ENCODE measurements around the gene FAM222A.

Gene FAM222A

GRCh38 chr12:109760930-109761921, 47.6 kb downstream of the FAM222A start:
- Histone ChIP-seq H3K4me3 (ENCODE audit: low read length) (no peak overlapping the region), H3K9ac (ENCODE audit: low read depth, low read length) (no peak overlapping the region), H3K9me3 (replicated peaks; ENCODE audit: low read length) (peaks cover 10% of the 10 kb centered on the region), H3K27me3 (ENCODE audit: control insufficient read depth, insufficient read depth, low read length) (peaks cover 24% of the 10 kb centered on the region), H3K4me1 (ENCODE audit: control insufficient read depth, insufficient read depth, low read length) (no peaks in the 10 kb centered on the region), H3K36me3 (ENCODE audit: insufficient read depth, low read length) (no peaks in the 10 kb centered on the region), H3K4me2 (ENCODE audit: low read length) (no peak overlapping the region)

DNA sequence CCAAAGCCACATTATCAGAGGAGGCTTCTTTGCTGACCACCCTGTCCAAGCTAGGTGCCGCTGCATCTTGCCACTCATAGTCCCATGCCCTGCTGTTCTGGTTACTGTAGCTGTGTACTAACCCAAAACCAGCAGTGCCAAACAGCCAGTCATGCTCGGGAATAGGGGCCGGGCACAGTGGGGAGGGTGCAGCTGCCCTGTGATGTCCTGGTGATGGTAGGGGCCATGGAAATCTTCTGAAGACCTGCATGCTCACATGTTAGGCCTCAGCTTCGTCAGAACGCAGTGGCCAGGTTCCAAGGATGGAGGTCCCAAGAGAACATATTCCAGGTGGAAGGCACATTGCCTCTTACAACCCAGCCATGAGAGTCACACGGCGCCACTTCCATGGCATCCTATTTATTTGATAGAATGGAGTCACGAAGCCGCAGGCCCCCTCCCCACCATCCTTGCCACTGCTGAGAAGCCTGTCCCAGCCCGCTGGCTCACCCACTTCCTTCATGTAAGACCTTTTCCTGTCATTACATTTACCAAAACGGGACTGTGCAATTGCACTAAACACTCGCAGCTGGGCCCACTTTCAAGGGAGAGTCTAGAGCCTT, 48.5 kb downstream of the FAM222A start:
- Histone ChIP-seq H3K9me3 (replicated peaks; ENCODE audit: low read length) (peaks cover 2% of the 10 kb centered on the region), H3K27me3 (ENCODE audit: control insufficient read depth, insufficient read depth, low read length) (peaks cover 28% of the 10 kb centered on the region), H3K4me2 (ENCODE audit: low read length) (no peak overlapping the region), H3K9ac (ENCODE audit: low read depth, low read length) (no peak overlapping the region), H3K36me3 (ENCODE audit: insufficient read depth, low read length) (no peaks in the 10 kb centered on the region), H3K4me3 (ENCODE audit: low read length) (no peak overlapping the region), H3K4me1 (ENCODE audit: control insufficient read depth, insufficient read depth, low read length) (no peaks in the 10 kb centered on the region)

DNA sequence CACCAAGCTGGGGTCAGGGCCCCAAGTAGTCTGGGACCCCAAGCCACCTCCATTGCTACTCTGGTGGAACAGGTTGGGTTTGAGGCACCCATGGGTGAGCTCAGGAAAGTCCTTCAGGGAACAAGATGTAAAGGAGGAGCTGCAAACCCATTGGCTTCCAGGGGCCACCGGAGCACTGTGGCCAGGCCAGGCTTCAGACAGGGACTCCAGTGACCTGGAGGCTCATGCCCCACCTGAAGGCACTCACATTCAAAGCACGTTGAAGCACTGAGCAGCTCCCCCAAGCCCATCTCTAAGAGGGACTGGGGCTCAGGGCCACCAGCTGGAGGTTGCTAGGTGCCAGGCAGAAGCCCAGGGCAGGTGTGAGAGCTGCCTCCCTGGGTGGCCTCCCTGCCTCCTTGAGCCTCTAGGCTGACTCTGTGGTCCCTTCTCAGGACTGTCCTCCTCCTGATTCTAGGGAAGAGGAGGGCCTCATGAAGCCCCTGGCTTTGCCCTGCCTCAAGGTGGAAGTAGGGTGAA, 49.1 kb downstream of the FAM222A start:
- H3K36me3 ChIP-seq (ENCODE audit: insufficient read depth, low read length), result no peaks in the 10 kb centered on the region
- no peak overlapping the region for H3K4me3 ChIP-seq (ENCODE audit: low read length)
- H3K4me2 ChIP-seq (ENCODE audit: low read length), result no peak overlapping the region
- no peak overlapping the region for H3K9ac ChIP-seq (ENCODE audit: low read depth, low read length)
- H3K9me3 ChIP-seq (replicated peaks; ENCODE audit: low read length), result no peaks in the 10 kb centered on the region
- H3K4me1 ChIP-seq (ENCODE audit: control insufficient read depth, insufficient read depth, low read length), result no peaks in the 10 kb centered on the region
- peaks cover 28% of the 10 kb centered on the region for H3K27me3 ChIP-seq (ENCODE audit: control insufficient read depth, insufficient read depth, low read length)

GRCh38 chr12:109763201-109763841, 49.7 kb downstream of the FAM222A start:
- Histone ChIP-seq H3K36me3 (ENCODE audit: insufficient read depth, low read length) (no peaks in the 10 kb centered on the region), H3K4me1 (ENCODE audit: control insufficient read depth, insufficient read depth, low read length) (no peaks in the 10 kb centered on the region), H3K4me2 (ENCODE audit: low read length) (no peak overlapping the region)

GRCh38 chr12:109764123-109764522, 50.5 kb downstream of the FAM222A start:
- no peaks in the 10 kb centered on the region for H3K36me3 ChIP-seq (ENCODE audit: insufficient read depth, low read length)
- H3K27me3 ChIP-seq (ENCODE audit: control insufficient read depth, insufficient read depth, low read length), result peaks cover 22% of the 10 kb centered on the region
- H3K9ac ChIP-seq (ENCODE audit: low read depth, low read length), result no peak overlapping the region
- no peak overlapping the region for H3K4me2 ChIP-seq (ENCODE audit: low read length)
- H3K9me3 ChIP-seq (replicated peaks; ENCODE audit: low read length), result no peaks in the 10 kb centered on the region
- H3K4me3 ChIP-seq (ENCODE audit: low read length), result no peak overlapping the region
- H3K4me1 ChIP-seq (ENCODE audit: control insufficient read depth, insufficient read depth, low read length), result no peaks in the 10 kb centered on the region

More at GRCh38 chr12:109763201-109763841, 49.7 kb downstream of the FAM222A start:
- Histone ChIP-seq H3K9ac (ENCODE audit: low read depth, low read length) (no peak overlapping the region), H3K27me3 (ENCODE audit: control insufficient read depth, insufficient read depth, low read length) (peaks cover 28% of the 10 kb centered on the region), H3K4me3 (ENCODE audit: low read length) (no peak overlapping the region), H3K9me3 (replicated peaks; ENCODE audit: low read length) (no peaks in the 10 kb centered on the region)

DNA sequence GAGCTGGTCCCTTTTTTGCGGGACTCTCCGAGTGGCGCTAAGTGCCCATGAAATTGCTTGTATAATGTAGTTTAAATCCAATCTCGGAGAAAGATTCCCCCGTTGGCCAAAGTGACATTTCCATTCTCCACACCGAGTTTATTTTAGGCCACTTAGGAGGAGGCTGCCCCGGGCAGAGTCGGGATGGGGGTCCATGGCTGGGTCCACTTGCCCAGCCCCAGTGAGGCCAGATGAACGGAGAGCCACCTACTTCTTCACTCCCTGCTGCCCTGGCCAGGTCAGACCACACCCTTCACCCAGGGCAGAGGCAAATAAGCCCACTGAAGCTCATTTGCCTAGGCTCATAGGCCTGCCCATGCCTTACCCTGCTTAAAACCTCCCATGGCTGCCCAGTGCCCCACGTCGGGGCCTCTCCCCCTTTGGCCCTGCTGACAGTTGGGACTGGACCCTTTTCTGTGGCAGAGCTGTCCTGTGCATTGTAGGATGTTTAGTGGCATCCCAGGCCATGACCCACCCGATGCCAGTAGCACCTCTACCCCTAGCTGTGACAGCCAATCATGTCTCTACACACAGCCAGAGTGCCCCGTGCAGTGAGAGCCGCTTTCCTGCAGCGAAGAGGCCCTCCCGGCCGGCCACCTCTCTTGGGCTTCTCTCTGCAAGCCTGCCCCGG, 51.3 kb downstream of the FAM222A start:
- H3K27me3 ChIP-seq (ENCODE audit: control insufficient read depth, insufficient read depth, low read length), result peaks cover 18% of the 10 kb centered on the region

DNA sequence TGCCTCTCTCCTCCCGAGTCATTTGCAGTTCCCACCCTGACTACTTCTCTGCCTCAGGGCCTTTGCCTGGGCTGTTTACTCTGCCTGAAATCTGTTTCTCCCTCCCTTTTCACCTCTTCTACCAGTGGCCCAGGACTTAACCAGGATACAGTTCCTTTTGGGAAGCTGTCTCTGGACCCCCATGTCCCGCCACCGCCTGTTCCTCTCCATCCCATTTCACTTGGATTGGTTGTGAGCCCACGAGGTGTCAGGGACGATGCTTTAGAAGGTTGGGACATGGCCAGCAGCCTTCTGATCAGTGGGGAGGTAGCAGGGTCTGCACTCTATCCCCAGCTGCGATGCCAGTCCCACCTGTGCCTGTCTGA, 51.8 kb downstream of the FAM222A start:
- no peaks in the 10 kb centered on the region for H3K9me3 ChIP-seq (replicated peaks; ENCODE audit: low read length)
- no peak overlapping the region for H3K4me2 ChIP-seq (ENCODE audit: low read length)
- H3K9ac ChIP-seq (ENCODE audit: low read depth, low read length), result no peak overlapping the region
- H3K4me1 ChIP-seq (ENCODE audit: control insufficient read depth, insufficient read depth, low read length), result no peaks in the 10 kb centered on the region
- no peak overlapping the region for H3K4me3 ChIP-seq (ENCODE audit: low read length)
- peaks cover 18% of the 10 kb centered on the region for H3K27me3 ChIP-seq (ENCODE audit: control insufficient read depth, insufficient read depth, low read length)
- H3K36me3 ChIP-seq (ENCODE audit: insufficient read depth, low read length), result no peaks in the 10 kb centered on the region

More for the DNA sequence above, 51.3 kb downstream of the FAM222A start:
- Histone ChIP-seq H3K4me3 (ENCODE audit: low read length) (no peak overlapping the region), H3K9ac (ENCODE audit: low read depth, low read length) (no peak overlapping the region), H3K36me3 (ENCODE audit: insufficient read depth, low read length) (no peaks in the 10 kb centered on the region), H3K9me3 (replicated peaks; ENCODE audit: low read length) (no peaks in the 10 kb centered on the region), H3K4me1 (ENCODE audit: control insufficient read depth, insufficient read depth, low read length) (no peaks in the 10 kb centered on the region), H3K4me2 (ENCODE audit: low read length) (no peak overlapping the region)

- Histone ChIP-seq H3K4me1 (ENCODE audit: control insufficient read depth, insufficient read depth, low read length) (no peaks in the 10 kb centered on the region), H3K4me3 (ENCODE audit: low read length) (no peak overlapping the region), H3K4me2 (ENCODE audit: low read length) (no peak overlapping the region), H3K27me3 (ENCODE audit: control insufficient read depth, insufficient read depth, low read length) (peaks cover 18% of the 10 kb centered on the region), H3K9me3 (replicated peaks; ENCODE audit: low read length) (no peaks in the 10 kb centered on the region), H3K9ac (ENCODE audit: low read depth, low read length) (no peak overlapping the region), H3K36me3 (ENCODE audit: insufficient read depth, low read length) (no peaks in the 10 kb centered on the region)
Measured at GRCh38 chr12:109766251-109766778, 52.7 kb downstream of the FAM222A start.

DNA sequence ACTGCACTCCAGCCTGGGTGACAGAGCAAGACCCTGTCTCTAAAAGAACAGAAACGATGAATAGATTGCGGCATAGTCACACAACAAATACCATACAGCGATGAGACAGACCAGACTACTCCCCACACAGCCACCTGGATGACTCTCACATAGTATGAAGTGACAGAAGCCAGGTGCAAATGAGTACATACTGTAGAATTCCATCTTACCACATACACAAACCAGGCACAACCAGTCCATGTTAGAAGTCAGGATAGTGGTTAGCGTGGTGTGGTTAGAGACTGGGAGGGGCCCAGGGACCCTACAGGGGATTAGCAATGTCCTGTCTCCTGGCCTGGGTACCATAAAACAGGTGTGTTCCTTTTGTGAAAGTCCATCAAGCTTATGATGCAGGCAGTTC, 53.8 kb downstream of the FAM222A start:
- H3K9me3 ChIP-seq (replicated peaks; ENCODE audit: low read length), result no peaks in the 10 kb centered on the region
- peaks cover 18% of the 10 kb centered on the region for H3K27me3 ChIP-seq (ENCODE audit: control insufficient read depth, insufficient read depth, low read length)
- no peaks in the 10 kb centered on the region for H3K4me1 ChIP-seq (ENCODE audit: control insufficient read depth, insufficient read depth, low read length)

DNA sequence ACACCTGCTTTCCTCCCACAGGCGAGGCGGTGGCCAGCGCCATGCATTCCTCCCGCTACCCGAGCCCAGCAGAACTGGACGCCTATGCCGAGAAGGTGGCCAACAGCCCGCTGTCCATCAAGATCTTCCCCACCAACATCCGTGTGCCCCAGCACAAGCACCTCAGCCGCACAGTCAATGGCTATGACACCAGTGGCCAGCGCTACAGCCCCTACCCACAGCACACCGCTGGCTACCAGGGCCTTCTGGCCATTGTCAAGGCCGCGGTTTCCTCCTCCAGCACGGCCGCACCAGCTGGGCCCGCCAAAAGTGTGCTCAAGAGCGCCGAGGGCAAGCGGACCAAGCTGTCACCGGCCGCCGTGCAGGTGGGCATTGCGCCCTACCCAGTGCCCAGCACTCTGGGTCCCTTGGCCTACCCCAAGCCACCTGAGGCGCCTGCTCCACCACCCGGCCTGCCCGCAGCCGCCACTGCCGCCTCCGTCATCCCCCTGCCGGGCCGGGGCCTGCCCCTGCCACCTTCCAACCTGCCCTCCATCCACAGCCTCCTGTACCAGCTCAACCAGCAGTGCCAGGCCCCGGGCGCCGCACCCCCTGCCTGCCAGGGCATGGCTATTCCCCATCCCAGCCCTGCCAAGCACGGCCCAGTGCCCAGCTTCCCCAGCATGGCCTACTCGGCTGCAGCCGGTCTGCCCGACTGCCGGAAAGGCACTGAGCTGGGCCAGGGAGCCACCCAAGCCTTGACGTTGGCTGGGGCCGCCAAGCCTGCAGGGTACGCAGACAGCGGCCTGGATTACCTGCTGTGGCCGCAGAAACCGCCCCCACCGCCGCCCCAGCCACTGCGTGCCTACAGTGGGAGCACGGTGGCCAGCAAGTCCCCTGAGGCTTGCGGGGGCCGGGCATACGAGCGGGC, 54.6 kb downstream of the FAM222A start:
- Histone ChIP-seq H3K4me2 (ENCODE audit: low read length) (no peak overlapping the region), H3K36me3 (ENCODE audit: insufficient read depth, low read length) (no peaks in the 10 kb centered on the region), H3K27me3 (ENCODE audit: control insufficient read depth, insufficient read depth, low read length) (peaks cover 26% of the 10 kb centered on the region), H3K4me3 (ENCODE audit: low read length) (no peak overlapping the region), H3K9ac (ENCODE audit: low read depth, low read length) (no peak overlapping the region), H3K4me1 (ENCODE audit: control insufficient read depth, insufficient read depth, low read length) (peaks cover 5% of the 10 kb centered on the region), H3K9me3 (replicated peaks; ENCODE audit: low read length) (no peaks in the 10 kb centered on the region)

More for the DNA sequence above, 53.8 kb downstream of the FAM222A start:
- no peak overlapping the region for H3K9ac ChIP-seq (ENCODE audit: low read depth, low read length)
- H3K4me3 ChIP-seq (ENCODE audit: low read length), result no peak overlapping the region
- H3K36me3 ChIP-seq (ENCODE audit: insufficient read depth, low read length), result no peaks in the 10 kb centered on the region
- H3K4me2 ChIP-seq (ENCODE audit: low read length), result no peak overlapping the region
